Nephron (organoid): ENCODE measurements around the gene SLC16A14.

Source experiments
- H3K27ac Mint-ChIP-seq, 3 experiments: 2 replicates each; pipeline ENCODE4 v1.8.0; 2020; ENCODE audit warnings: mixed read lengths in 3 of 3, mild to moderate bottlenecking in 2 of 3, moderate library complexity in 1 of 3
- H3K27me3 Mint-ChIP-seq: 2 replicates; pipeline ENCODE4 v1.8.0; 2021; ENCODE audit warnings: low read depth, mild to moderate bottlenecking, moderate library complexity, mixed read lengths
- H3K36me3 Mint-ChIP-seq: 2 replicates; pipeline ENCODE4 v1.8.0; 2020; ENCODE audit warnings: low read depth, mixed read lengths
- H3K4me1 Mint-ChIP-seq: 2 replicates; pipeline ENCODE4 v1.8.0; 2020; ENCODE audit warnings: mixed read lengths
- H3K4me3 Mint-ChIP-seq, 3 experiments: 2 replicates each; pipeline ENCODE4 v1.8.0; 2020; ENCODE audit warnings: mild to moderate bottlenecking in 3 of 3, mixed read lengths in 3 of 3, moderate library complexity in 2 of 3
- H3K9me3 Mint-ChIP-seq: 2 replicates; pipeline ENCODE4 v1.8.0; 2020; ENCODE audit warnings: mixed read lengths
- TF ChIP-seq, protein P1 (sequence below), 3 experiments: fragments of 200-600 bp; sonication (generic); IDR thresholded peaks; one replicate each; pipeline ENCODE4 v1.5.0; 2021; ENCODE audit warnings: antibody characterized with exemption in 3 of 3; ENCODE audit not compliant: unreplicated experiment in 3 of 3

Gene SLC16A14

GRCh38 chr2:230048010-230048671, 20.6 kb downstream of the SLC16A14 start:
- no peak overlapping the region for H3K27ac Mint-ChIP-seq
- TF ChIP-seq, protein P1, sequence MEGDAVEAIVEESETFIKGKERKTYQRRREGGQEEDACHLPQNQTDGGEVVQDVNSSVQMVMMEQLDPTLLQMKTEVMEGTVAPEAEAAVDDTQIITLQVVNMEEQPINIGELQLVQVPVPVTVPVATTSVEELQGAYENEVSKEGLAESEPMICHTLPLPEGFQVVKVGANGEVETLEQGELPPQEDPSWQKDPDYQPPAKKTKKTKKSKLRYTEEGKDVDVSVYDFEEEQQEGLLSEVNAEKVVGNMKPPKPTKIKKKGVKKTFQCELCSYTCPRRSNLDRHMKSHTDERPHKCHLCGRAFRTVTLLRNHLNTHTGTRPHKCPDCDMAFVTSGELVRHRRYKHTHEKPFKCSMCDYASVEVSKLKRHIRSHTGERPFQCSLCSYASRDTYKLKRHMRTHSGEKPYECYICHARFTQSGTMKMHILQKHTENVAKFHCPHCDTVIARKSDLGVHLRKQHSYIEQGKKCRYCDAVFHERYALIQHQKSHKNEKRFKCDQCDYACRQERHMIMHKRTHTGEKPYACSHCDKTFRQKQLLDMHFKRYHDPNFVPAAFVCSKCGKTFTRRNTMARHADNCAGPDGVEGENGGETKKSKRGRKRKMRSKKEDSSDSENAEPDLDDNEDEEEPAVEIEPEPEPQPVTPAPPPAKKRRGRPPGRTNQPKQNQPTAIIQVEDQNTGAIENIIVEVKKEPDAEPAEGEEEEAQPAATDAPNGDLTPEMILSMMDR (IDR thresholded peaks at IDR 0.05; ENCODE audit: unreplicated experiment in 3 of 3) = no peak
- peaks cover 4% of the 10 kb centered on the region for H3K36me3 Mint-ChIP-seq
- H3K27me3 Mint-ChIP-seq = no peaks in the 10 kb centered on the region
- no peaks in the 10 kb centered on the region for H3K4me1 Mint-ChIP-seq
- H3K9me3 Mint-ChIP-seq = no peaks in the 10 kb centered on the region
- no peak overlapping the region for H3K4me3 Mint-ChIP-seq

DNA sequence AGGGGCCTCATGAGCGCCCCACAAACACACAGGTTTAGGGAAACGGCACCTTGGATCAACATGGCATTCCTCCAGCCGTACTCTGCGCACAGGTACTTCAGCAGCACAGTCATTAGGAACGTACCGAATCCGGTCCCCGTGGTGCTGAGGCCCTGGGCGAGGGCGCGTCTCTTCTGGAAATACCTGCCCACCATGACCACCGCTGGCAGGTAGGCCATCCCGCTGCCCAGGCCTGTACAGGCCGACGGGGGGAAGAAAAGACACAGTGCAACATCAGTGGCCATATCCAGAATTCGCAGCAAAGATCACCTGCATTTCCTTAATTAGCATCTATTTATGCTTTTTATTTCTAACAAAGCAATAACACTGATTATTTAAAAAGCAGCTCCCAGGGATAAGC, 22.2 kb downstream of the SLC16A14 start:
- Mint-ChIP-seq H3K36me3 (peaks cover 4% of the 10 kb centered on the region), H3K4me3 (no peak overlapping the region), H3K4me1 (no peaks in the 10 kb centered on the region), H3K27ac (no peak overlapping the region), H3K27me3 (no peaks in the 10 kb centered on the region), H3K9me3 (peaks cover 2% of the 10 kb centered on the region)
- TF ChIP-seq, protein P1 (IDR thresholded peaks at IDR 0.05; ENCODE audit: unreplicated experiment in 3 of 3) = no peak

DNA sequence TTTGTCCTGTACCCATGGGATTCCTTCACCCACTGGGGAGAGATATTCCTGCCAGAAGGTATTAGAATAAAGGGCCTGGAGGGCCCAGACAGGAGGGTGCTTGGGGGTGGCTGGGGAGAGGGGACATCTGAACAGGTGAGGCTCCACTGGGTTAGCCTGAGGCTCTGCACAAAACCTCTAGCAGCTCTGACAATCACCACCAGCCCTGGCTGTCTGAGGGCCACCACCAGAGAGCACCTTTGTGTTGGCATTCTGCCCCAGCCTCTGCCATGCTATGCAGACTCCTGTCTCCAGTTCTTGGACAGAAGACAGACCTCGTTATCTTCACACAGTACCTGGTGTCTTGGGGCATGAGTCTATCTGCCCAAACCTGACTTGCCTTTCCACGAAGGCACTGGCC, 25.3 kb downstream of the SLC16A14 start:
- H3K27me3 Mint-ChIP-seq = no peaks in the 10 kb centered on the region
- H3K9me3 Mint-ChIP-seq = peaks cover 2% of the 10 kb centered on the region
- H3K36me3 Mint-ChIP-seq = peaks cover 4% of the 10 kb centered on the region
- H3K4me3 Mint-ChIP-seq = no peak overlapping the region
- H3K27ac Mint-ChIP-seq = no peak overlapping the region
- no peaks in the 10 kb centered on the region for H3K4me1 Mint-ChIP-seq
- TF ChIP-seq, protein P1 (IDR thresholded peaks at IDR 0.05; ENCODE audit: unreplicated experiment in 3 of 3) = no peak

- Mint-ChIP-seq H3K4me1 (no peaks in the 10 kb centered on the region), H3K4me3 (no peak overlapping the region), H3K27me3 (no peaks in the 10 kb centered on the region), H3K9me3 (peaks cover 2% of the 10 kb centered on the region), H3K36me3 (peaks cover 4% of the 10 kb centered on the region), H3K27ac (no peak overlapping the region)
- TF ChIP-seq, protein P1 (IDR thresholded peaks at IDR 0.05; ENCODE audit: unreplicated experiment in 3 of 3) = no peak
Observed at GRCh38 chr2:230043025-230043424, 25.7 kb downstream of the SLC16A14 start.

GRCh38 chr2:230042195-230042594, 26.5 kb downstream of the SLC16A14 start:
- no peaks in the 10 kb centered on the region for H3K4me1 Mint-ChIP-seq
- H3K27ac Mint-ChIP-seq = no peak overlapping the region
- H3K36me3 Mint-ChIP-seq = peaks cover 4% of the 10 kb centered on the region
- peaks cover 2% of the 10 kb centered on the region for H3K9me3 Mint-ChIP-seq
- no peak overlapping the region for H3K4me3 Mint-ChIP-seq
- TF ChIP-seq, protein P1 (IDR thresholded peaks at IDR 0.05; ENCODE audit: unreplicated experiment in 3 of 3) = no peak
- H3K27me3 Mint-ChIP-seq = no peaks in the 10 kb centered on the region

DNA sequence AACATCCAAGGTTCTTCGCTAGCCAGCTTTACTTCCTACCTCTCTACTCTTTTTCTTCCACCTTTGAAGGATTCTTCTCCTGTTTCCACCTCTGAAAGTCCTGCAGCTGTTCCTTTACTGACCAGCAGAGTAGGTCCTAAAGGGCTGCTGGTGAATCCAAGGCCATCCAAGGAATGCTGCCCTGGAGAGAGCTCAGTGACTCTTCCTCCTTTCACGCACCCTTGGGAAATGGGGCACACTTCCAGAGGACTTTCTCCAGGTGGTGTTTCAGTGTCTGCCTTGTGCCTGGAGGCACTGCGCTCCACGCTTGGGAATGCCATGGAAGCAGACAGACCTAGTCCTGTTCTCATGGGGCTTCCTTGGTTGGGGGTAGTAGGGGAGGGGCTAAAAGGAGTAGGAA, 45.4 kb downstream of the SLC16A14 start:
- H3K27me3 Mint-ChIP-seq = no peaks in the 10 kb centered on the region
- H3K9me3 Mint-ChIP-seq = no peaks in the 10 kb centered on the region
- H3K4me3 Mint-ChIP-seq = no peak overlapping the region
- H3K36me3 Mint-ChIP-seq = no peaks in the 10 kb centered on the region
- no peak overlapping the region for H3K27ac Mint-ChIP-seq
- TF ChIP-seq, protein P1 (IDR thresholded peaks at IDR 0.05; ENCODE audit: unreplicated experiment in 3 of 3) = no peak
- H3K4me1 Mint-ChIP-seq = no peaks in the 10 kb centered on the region
